ENCODE data around the gene PLCL1.

DNA sequence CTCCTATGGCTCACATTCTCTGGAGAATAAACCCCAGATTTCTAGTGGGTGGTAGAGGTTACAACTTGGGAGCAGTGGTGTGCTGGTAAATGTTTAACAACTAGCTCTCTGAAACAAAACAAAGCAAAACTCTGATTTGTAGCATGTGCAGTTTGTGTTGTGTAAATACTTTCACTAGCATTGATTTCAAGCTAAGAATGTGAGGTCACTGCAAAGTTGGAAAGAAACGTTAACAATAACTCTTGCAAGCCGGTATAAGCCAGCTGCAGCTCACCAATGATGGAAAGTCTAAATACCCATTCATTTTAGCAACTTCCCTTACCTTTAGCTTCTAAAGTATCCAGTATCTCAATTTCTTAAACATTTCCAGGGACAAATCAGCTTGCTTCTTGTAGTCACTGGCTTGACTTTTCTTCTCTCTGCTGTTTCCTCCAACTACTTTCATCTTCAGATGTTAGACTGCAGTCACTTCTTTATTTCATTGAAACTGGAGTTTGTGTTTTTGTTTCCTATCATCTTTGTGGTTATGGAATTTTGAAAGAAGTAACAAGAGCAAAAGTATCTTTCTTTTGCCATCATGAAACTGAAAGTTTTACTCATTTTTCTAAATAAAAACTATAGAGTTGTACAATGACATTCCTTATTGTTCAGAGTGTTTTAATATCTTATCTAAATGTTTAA, 140.2 kb downstream of the PLCL1 start:
- no peak for TF ChIP-seq EZH2 (IDR thresholded peaks at IDR 0.05)
- TF ChIP-seq POLR2AphosphoS5 (IDR thresholded peaks at IDR 0.05; ENCODE audit: borderline replicate concordance, low read depth, low read length): no peak
- TF ChIP-seq FOXP2 (optimal IDR thresholded peaks at IDR 0.05; ENCODE audit: control extremely low read depth, extremely low read length, insufficient read depth): no peak

All from SK-N-MC (cell line).